ENCODE measurements around the gene AKT2. TPM values are rescaled to one million over a fixed set of nuclear protein-coding genes. Genes with fewer than 3 reads are reported as not detected.

AKT2 gene
- total RNA-seq, 2 experiments from 2014 or later = 139 to 144 TPM

DNA sequence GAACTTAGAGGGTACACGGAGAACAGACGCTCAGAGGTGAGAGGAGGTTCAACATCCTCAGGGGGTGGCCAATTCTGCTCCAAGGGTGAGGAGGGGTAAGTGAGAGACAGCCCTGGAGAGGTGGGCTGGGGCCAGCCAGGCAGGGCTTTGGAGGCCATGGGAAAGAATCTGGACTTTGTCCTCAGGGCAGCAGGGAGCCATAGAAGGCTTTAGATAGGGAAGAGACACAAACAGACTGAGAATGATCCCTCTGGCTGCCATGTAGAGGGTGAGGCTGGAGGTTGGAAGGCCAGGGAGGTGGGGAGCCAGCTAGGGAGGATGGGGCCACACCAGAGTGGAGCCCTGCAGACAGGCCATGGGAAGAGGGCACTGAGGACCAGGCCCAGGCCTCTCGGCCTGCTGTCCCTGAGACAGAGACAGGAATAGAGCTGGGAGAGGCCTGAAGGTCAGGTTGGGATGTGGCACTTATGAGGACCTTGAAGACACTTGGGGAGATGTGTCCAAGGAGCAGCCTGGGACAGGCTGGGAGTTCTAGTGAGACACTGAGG, 29.5 kb downstream of the AKT2 start:
- H3K4me1 Mint-ChIP-seq (ENCODE audit: low read depth) = peaks cover 17% of the 10 kb centered on the region

GRCh38 chr19:40254714-40255418, 30.3 kb downstream of the AKT2 start:
- Mint-ChIP-seq H3K27ac (no peak overlapping the region), H3K9me3 (no peaks in the 10 kb centered on the region), H3K4me1 (ENCODE audit: low read depth) (peaks cover 17% of the 10 kb centered on the region), H3K4me3 (no peak overlapping the region), H3K27me3 (no peaks in the 10 kb centered on the region), H3K36me3 (ENCODE audit: low read depth) (peaks cover 25% of the 10 kb centered on the region)
- POLR2A ChIA-PET = interaction anchor here (0.5 kb wide), 1 partner anchor 407 kb away, joined by 3 read pairs; no protein-coding TSS in a partner anchor
- intact Hi-C loops (cut with micrococcal nuclease) = no loop called here
- CTCF ChIA-PET = interaction anchor here (1.2 kb wide), 1 partner anchor 115 kb away, joined by 3 read pairs; no protein-coding TSS in a partner anchor
- no peak for ATAC-seq
- no peak for DNase-seq
- TF ChIP-seq, protein P1, sequence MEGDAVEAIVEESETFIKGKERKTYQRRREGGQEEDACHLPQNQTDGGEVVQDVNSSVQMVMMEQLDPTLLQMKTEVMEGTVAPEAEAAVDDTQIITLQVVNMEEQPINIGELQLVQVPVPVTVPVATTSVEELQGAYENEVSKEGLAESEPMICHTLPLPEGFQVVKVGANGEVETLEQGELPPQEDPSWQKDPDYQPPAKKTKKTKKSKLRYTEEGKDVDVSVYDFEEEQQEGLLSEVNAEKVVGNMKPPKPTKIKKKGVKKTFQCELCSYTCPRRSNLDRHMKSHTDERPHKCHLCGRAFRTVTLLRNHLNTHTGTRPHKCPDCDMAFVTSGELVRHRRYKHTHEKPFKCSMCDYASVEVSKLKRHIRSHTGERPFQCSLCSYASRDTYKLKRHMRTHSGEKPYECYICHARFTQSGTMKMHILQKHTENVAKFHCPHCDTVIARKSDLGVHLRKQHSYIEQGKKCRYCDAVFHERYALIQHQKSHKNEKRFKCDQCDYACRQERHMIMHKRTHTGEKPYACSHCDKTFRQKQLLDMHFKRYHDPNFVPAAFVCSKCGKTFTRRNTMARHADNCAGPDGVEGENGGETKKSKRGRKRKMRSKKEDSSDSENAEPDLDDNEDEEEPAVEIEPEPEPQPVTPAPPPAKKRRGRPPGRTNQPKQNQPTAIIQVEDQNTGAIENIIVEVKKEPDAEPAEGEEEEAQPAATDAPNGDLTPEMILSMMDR (IDR thresholded peaks at IDR 0.05) = no peak

More for the DNA sequence above, 29.5 kb downstream of the AKT2 start:
- TF ChIP-seq, protein P1 (IDR thresholded peaks at IDR 0.05) = no peak
- ChIA-PET POLR2A (no interaction called here), CTCF (no interaction called here)
- H3K36me3 Mint-ChIP-seq (ENCODE audit: low read depth) = peaks cover 25% of the 10 kb centered on the region
- intact Hi-C loops (cut with micrococcal nuclease) = no loop called here
- no peaks in the 10 kb centered on the region for H3K9me3 Mint-ChIP-seq
- DNase-seq = no peak
- ATAC-seq = no peak
- no peak overlapping the region for H3K4me3 Mint-ChIP-seq
- H3K27me3 Mint-ChIP-seq = no peaks in the 10 kb centered on the region
- H3K27ac Mint-ChIP-seq = no peak overlapping the region

DNA sequence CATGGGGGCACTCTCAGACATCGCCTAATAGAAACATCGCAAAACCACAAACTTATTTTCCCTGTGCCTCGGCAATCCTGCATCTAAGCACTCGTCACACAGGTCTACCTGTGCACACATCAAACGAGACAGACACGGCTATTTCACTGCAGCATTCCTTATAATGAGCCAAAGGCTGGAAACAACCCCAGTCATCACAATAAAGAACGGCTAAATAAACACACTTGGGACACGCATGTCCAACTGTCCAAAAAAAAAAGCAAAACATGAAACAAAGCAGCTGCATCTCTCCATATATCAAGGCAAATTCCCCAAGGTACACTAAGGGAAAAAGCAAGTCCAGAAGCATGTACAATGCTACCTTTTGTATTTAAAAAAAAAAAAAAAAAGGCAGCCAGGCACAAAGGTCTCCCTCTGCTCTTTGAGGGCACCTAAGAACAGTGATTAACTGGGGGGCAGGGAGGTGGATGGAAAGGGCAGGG, 31.5 kb downstream of the AKT2 start:
- Mint-ChIP-seq H3K36me3 (ENCODE audit: low read depth) (peaks cover 23% of the 10 kb centered on the region), H3K9me3 (no peaks in the 10 kb centered on the region), H3K27me3 (no peaks in the 10 kb centered on the region), H3K27ac (no peak overlapping the region), H3K4me1 (ENCODE audit: low read depth) (peaks cover 14% of the 10 kb centered on the region), H3K4me3 (no peak overlapping the region)
- ATAC-seq (no peak), DNase-seq (no peak)
- ChIA-PET CTCF (interaction anchor here (1.2 kb wide), 1 partner anchor 114 kb away, joined by 3 read pairs; no protein-coding TSS in a partner anchor), POLR2A (interaction anchor here (1.1 kb wide), 1 partner anchor 21 kb away, joined by 3 read pairs; no protein-coding TSS in a partner anchor)
- intact Hi-C loops (cut with micrococcal nuclease) = no loop called here
- TF ChIP-seq, protein P1 (IDR thresholded peaks at IDR 0.05) = no peak

DNA sequence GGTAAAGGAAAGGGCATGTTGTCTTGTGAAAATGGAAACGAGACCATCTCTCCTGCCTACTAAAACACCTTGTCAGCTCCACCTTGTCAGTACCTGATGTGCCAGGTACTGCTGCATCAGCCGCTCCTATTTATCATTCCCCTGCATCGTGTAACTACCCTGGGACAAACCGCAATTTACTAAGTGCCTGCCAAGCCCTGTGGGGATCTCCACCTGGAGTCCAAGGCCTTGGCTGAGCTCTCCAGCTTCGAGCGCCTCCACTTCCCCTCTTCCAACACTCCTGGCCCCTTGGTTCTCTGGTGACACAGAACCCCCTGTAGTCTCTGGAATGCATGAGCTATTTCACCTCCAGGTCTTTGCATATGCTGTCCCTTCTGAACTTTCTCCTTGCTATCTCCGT, 32.8 kb downstream of the AKT2 start:
- intact Hi-C loops (cut with micrococcal nuclease) = no loop called here
- TF ChIP-seq, protein P1 (IDR thresholded peaks at IDR 0.05) = no peak
- Mint-ChIP-seq H3K27me3 (no peaks in the 10 kb centered on the region), H3K9me3 (no peaks in the 10 kb centered on the region), H3K4me3 (no peak overlapping the region), H3K27ac (no peak overlapping the region), H3K4me1 (ENCODE audit: low read depth) (peaks cover 14% of the 10 kb centered on the region), H3K36me3 (ENCODE audit: low read depth) (peaks cover 23% of the 10 kb centered on the region)
- no peak for DNase-seq
- ChIA-PET POLR2A (no interaction called here), CTCF (no interaction called here)
- ATAC-seq = no peak

DNA sequence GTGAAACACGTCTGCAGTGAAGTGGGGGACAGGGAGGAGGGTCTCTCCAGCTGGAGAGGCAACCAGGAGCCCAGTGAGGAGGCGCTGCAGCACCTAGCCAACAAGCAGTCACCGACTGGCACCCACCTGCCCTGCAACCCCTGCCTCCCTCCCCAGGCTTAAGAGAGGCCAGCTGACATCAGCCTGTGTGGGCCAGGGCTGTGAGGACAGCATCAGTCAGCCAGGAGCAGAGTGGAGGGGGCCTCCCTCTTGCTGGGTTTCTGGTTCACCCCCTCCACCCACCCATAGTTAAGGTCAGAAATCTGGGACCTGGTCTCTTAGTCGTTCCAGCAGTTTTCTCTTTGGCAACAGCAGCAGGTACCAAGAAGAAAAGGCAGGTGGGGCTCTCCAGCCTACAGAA, 33.2 kb downstream of the AKT2 start:
- no peak for ATAC-seq
- Mint-ChIP-seq H3K4me1 (ENCODE audit: low read depth) (peaks cover 14% of the 10 kb centered on the region), H3K27me3 (no peaks in the 10 kb centered on the region), H3K4me3 (no peak overlapping the region), H3K36me3 (ENCODE audit: low read depth) (peaks cover 23% of the 10 kb centered on the region), H3K27ac (no peak overlapping the region), H3K9me3 (no peaks in the 10 kb centered on the region)
- TF ChIP-seq, protein P1 (IDR thresholded peaks at IDR 0.05) = no peak
- DNase-seq = no peak
- POLR2A ChIA-PET = no interaction called here
- intact Hi-C loops (cut with micrococcal nuclease) = no loop called here
- CTCF ChIA-PET = no interaction called here
